Lung microvascular endothelial cell (primary cell): ENCODE measurements around the gene PRAMEF8. TPM values are rescaled to one million over a fixed set of nuclear protein-coding genes. Genes with fewer than 3 reads are reported as not detected.
"Not testable (repeated sequence)": the region's sequence is repeated elsewhere in the genome, so short reads cannot be mapped to it uniquely, and the experiment has no call there.

Source experiments
- DNase-seq, 2 donors: peaks; one replicate each; pipeline versions ENCODE4 v3.0.0 to v3.0.0-alpha.2; 2010; ENCODE audit warnings: low read depth in 2 of 2
- total RNA-seq: library from RNA; depleted of rRNA; stranded (reverse); fragments of >200 nt; gene quantifications from 2 replicates; pipeline ENCODE4 v1.2.1, GENCODE V29; 2014

The PRAMEF8 gene
- not detected in 2 replicates for total RNA-seq

DNA sequence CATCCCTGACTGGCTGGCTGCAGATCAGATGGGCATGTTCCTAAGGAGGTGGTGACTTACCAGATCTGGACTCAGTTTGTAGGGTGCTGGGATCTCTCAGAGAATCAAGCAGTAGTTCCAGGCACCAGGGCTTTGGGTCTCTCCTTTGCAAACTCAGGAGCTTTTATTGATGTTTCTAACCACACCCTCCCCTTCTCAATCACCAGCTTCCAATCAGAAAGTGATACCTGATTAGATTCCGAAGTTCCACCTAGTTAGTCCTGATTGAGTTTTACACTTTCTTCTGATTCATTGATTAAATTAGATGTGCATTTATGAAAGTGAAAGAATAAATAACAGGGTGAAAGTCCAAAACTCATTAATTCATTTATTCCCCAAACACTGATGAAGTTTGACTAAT is at the start of gene PRAMEF8:
Gene PRAMEF8, minus strand, starts transcription at position 101 of the 400 bp plus-strand sequence. CDS start 1,046 bp downstream, outside the sequence.
- DNase-seq = not testable (repeated sequence)

- not testable (repeated sequence) for DNase-seq
Measured at GRCh38 chr1:13315281-13315680, 30.3 kb upstream of the PRAMEF8 start, which contains the start of gene PRAMEF15. Gene PRAMEF15 (plus strand): TSS chr1:13315581. CDS start chr1:13318408, 2,827 bp downstream.

DNA sequence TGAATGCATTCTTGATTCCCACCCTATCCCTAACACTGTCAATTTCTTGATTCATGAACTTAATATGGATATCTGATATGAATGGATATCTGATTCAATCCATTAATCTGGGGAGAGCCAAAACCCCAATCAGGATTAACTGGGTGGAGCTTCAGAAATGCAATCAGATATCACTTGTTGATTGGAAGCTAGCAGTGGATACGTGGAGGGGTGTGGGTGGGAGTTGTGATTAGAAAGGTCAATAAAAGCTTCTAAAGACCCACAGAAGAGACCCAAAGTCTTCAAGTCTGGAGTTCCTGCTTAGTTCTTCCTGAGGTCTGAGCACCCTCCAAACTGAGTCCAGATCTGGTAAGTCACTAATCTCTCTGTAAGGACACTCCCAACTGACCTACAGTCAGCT is 18.3 kb upstream of the PRAMEF8 start, which contains the start of gene PRAMEF33:
Gene PRAMEF33, plus strand, starts transcription at position 301 of the 400 bp plus-strand sequence. CDS start 2,416 bp downstream, outside the sequence.
- DNase-seq = not testable (repeated sequence)

DNA sequence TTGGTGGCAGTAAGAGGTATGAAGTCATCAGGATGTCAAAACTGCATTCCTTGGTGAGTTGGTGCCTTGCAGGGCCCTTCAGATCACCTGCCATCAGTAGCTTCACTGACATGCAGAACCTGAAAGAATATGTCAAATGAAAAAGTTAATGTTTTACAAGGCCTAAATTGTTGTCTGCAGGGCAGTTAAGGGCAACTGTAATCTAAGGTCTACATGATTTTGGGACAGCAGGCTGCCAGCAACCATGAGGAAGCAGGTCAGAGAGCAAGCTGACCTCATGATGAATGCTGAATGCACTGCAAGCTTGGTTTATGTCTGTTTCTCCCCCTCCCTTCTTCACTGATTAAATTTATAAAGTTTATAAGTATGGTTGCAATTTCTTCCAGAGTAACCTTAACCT is 17.3 kb upstream of the PRAMEF8 start:
- not testable (repeated sequence) for DNase-seq

DNA sequence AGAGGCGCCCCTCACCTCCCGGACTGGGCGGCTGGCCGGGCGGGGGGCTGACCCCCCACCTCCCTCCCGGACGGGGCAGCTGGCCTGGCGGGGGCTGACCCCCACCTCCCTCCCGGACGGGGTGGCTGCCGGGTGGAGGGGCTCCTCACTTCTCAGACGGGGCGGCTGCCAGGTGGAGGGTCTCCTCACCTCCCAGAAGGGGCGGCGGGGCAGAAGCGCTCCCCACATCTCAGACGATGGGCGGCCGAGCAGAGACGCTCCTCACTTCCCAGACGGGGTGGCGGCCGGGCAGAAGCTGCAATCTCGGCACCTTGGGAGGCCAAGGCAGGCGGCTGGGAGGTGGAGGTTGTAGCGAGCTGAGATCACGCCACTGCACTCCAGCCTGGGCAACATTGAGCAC is 13.8 kb upstream of the PRAMEF8 start:
- not testable (repeated sequence) for DNase-seq

- not testable (repeated sequence) for DNase-seq
Measured at GRCh38 chr1:13297216-13297931, 12.4 kb upstream of the PRAMEF8 start.

- not testable (repeated sequence) for DNase-seq
Measured at GRCh38 chr1:13289030-13289429, 4.1 kb upstream of the PRAMEF8 start.

DNA sequence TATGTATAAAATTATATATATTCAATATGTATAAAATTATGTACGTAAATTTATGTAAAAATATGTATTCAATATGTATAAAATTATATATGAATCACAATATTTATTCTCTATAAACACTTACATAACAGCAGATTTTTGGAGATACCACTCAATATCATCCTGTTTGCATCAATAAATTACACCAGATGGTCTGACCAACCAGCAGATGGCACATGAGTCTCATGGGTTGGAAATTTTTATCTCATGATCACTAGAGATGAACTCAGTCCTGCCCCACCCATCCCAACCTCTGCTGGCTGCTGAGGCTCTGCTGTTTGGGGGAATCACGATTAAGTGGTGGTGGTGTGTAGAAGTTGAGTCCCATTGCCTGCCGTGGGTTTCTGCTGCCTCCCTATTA is 5.3 kb downstream of the PRAMEF8 start:
- not testable (repeated sequence) for DNase-seq

- DNase-seq = peak in 1 of 2 donors; percentile 0
Measured at GRCh38 chr1:13277016-13277415, 7.9 kb downstream of the PRAMEF8 start.

DNA sequence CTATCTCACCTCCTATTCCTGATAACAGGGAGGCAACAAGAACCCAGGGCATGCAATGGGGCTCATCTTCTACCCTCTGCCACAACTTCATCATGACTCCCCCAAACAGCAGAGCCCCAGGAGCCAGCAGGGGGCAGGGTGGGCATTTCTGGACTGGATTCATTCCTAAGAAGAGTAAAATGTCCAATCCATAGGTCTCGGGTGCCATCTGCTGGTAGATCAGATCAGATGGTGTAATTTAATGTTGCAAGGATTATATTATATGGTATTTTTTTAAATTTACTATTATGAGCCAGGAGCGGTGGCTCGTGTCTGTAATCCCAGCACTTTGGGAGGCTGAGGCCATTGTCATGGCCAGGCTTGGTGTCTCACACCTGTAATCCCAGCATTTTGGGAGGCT is 19.8 kb downstream of the PRAMEF8 start:
- DNase-seq = not testable (repeated sequence)

GRCh38 chr1:13253898-13254297 is 31.0 kb downstream of the PRAMEF8 start, which contains the start of gene PRAMEF5:
Gene PRAMEF5 (plus strand): TSS chr1:13254198. CDS start chr1:13259269, 5,071 bp downstream.
- not testable (repeated sequence) for DNase-seq

GRCh38 chr1:13247122-13247521 is 37.8 kb downstream of the PRAMEF8 start:
- not testable (repeated sequence) for DNase-seq

- not testable (repeated sequence) for DNase-seq
Measured at GRCh38 chr1:13246554-13246871, 38.4 kb downstream of the PRAMEF8 start.

- DNase-seq = not testable (repeated sequence)
Measured at GRCh38 chr1:13245841-13246553, 38.9 kb downstream of the PRAMEF8 start.

GRCh38 chr1:13243536-13244263 is 41.2 kb downstream of the PRAMEF8 start:
- DNase-seq = not testable (repeated sequence)

DNA sequence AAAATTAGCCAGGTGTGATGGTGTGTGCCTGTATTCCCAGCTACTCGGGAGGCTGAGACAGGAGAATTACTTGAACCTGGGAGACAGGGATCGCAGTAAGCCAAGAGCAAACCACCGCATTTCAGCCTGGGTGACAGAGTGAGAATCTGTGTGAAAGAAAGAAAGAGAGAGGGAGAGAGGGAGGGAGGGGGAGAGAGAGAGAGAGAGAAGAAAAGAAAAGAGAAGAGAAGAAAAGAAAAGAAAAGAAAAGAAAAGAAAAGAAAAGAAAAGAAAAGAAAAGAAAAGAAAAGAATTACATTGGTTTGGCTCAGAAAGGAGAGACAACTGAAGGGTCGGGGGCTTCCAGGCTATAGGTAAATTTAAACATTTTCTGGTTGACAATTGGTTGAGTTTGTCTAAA is 45.3 kb downstream of the PRAMEF8 start:
- not testable (repeated sequence) for DNase-seq

DNA sequence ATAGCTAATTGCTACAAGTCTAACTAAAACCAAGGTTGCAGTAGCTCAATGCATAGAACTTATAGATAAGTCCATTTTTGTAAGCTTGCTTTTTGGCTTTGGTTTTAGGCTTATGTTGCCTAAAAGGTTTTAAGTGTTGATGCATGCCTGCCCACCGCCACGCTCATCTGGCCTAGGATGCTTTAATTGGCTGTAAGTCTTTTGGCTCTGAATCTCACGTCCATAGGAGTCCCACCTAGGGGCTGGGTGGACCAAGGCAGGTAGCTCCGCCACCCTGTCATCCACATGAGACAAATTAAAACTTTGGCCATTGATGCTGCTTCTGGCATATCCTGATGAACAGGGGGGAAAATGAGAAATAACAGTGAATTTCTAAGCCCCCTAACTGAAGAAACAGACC is 47.4 kb downstream of the PRAMEF8 start:
- not testable (repeated sequence) for DNase-seq

DNA sequence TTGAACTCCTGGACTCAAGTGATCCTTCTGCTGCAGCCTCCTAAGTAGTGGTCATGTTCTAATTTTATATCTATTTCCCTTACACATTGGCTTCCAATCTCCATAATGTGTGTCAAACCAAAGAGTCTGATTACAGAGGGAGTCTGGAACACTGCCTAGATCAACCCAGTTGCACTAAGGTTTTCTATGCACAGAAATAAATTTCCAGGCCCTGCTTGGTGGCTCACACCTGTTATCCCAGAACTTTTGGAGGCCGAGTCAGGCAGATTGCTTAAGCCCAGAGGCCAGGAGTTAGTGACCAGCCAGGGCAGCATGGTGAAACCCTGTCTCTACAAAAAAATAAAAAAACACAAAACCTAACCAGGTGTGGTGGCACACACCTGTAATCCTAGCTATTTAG is 50.9 kb downstream of the PRAMEF8 start:
- DNase-seq = not testable (repeated sequence)

GRCh38 chr1:13232056-13232455 is 52.9 kb downstream of the PRAMEF8 start:
- DNase-seq = not testable (repeated sequence)
